Measurements from ENCODE around the gene SIRT3. TPM values are rescaled to one million over a fixed set of nuclear protein-coding genes. Genes with fewer than 3 reads are reported as not detected.

The SIRT3 gene
- total and polyA plus RNA-seq, 4 donors: 9.9 to 17.1 (median 14.6) TPM

DNA sequence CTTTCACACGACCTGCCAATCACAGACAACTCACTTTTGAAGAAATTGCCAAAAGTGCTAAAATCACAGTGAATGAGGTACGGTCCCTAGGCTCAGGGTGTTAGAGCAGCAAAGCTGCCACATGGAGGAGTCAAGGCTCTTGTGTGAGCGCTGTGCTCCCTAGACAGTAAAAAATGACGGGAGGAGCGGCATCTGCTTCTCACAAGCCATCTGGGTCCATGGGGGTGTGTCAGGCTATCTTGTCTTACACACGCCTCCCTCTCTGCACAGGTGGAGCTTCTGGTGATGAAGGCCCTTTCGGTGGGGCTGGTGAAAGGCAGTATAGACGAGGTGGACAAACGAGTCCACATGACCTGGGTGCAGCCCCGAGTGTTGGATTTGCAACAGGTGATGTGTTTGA lies 15.4 kb upstream of the SIRT3 start:
- Histone ChIP-seq H3K9ac (ENCODE audit: low read depth in 1 of 2, low read length in 2 of 2) (no peak overlapping the region), H3K9me3 (ENCODE audit: control insufficient read depth in 4 of 4, low read length in 3 of 4) (no peaks in the 10 kb centered on the region), H3K36me3 (ENCODE audit: control insufficient read depth in 4 of 4, insufficient read depth in 3 of 4, low read depth in 1 of 4, low read length in 3 of 4) (peaks cover 14 to 64% (median 30%) of the 10 kb centered on the region in 4 donors), H3K4me1 (ENCODE audit: control insufficient read depth in 4 of 4, insufficient read depth in 4 of 4, low read length in 3 of 4) (no peaks in the 10 kb centered on the region), H3K4me3 (ENCODE audit: low read depth in 1 of 3, low read length in 3 of 3) (no peak overlapping the region), H3K27ac (ENCODE audit: low read depth in 1 of 2, low read length in 2 of 2) (no peak overlapping the region), H3K27me3 (ENCODE audit: control insufficient read depth in 4 of 4, insufficient read depth in 4 of 4, low read length in 3 of 4) (no peaks in the 10 kb centered on the region)
- TF ChIP-seq ATF3 (IDR thresholded peaks at IDR 0.05): no peak
- no peak for TF ChIP-seq FOXA1 (IDR thresholded peaks at IDR 0.05)
- no peak for TF ChIP-seq HNF4A (conservative IDR thresholded peaks at IDR 0.05)
- no peak for TF ChIP-seq TAF1 (conservative IDR thresholded peaks at IDR 0.05)
- WGBS: 87% methylated on average over 10 of the region's 10 CpGs
- no peak for DNase-seq (ENCODE audit: low spot score)

DNA sequence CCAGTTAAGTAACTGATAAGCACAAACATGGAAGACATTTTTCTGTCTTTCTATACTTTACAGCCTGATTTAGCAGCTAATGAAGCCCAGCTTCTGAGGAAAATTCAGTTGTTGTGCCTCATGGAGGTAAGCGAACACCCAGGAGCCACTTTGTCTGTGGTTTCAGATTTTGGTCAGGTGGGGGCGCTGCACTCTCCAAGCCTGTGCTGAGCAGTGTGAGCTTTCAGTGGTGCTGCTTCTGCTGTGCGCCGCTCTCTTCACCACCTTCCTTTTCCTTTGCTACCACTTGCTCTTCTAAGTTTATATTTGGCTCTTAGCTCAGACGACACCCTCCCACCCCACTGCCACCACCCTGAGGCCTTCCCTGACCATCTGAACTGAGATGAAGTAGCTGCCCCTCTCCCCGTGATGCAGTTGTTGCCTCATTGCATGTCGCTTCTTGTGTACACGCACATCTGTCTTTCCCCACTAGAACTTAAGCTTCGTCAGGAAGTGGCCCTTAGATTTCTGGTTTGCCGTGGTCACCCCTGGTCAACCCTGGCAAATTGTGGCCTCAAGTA lies 14.7 kb upstream of the SIRT3 start:
- Histone ChIP-seq H3K36me3 (ENCODE audit: control insufficient read depth in 4 of 4, insufficient read depth in 3 of 4, low read depth in 1 of 4, low read length in 3 of 4) (peaks cover 18 to 71% (median 33%) of the 10 kb centered on the region in 4 donors), H3K9ac (ENCODE audit: low read depth in 1 of 2, low read length in 2 of 2) (no peak overlapping the region), H3K4me1 (ENCODE audit: control insufficient read depth in 4 of 4, insufficient read depth in 4 of 4, low read length in 3 of 4) (no peaks in the 10 kb centered on the region), H3K27ac (ENCODE audit: low read depth in 1 of 2, low read length in 2 of 2) (no peak overlapping the region), H3K9me3 (ENCODE audit: control insufficient read depth in 4 of 4, low read length in 3 of 4) (no peaks in the 10 kb centered on the region), H3K4me3 (ENCODE audit: low read depth in 1 of 3, low read length in 3 of 3) (no peak overlapping the region), H3K27me3 (ENCODE audit: control insufficient read depth in 4 of 4, insufficient read depth in 4 of 4, low read length in 3 of 4) (no peaks in the 10 kb centered on the region)
- 84% methylated on average over 10 of the region's 10 CpGs for WGBS
- TF ChIP-seq RAD21 (IDR thresholded peaks at IDR 0.05): peak; percentile 74 to 81
- TF ChIP-seq CTCF (IDR thresholded peaks at IDR 0.05; ENCODE audit: low read depth, low read length, missing input control): peak; percentile 56
- TF ChIP-seq TAF1 (conservative IDR thresholded peaks at IDR 0.05): no peak
- no peak for DNase-seq (ENCODE audit: low spot score)

DNA sequence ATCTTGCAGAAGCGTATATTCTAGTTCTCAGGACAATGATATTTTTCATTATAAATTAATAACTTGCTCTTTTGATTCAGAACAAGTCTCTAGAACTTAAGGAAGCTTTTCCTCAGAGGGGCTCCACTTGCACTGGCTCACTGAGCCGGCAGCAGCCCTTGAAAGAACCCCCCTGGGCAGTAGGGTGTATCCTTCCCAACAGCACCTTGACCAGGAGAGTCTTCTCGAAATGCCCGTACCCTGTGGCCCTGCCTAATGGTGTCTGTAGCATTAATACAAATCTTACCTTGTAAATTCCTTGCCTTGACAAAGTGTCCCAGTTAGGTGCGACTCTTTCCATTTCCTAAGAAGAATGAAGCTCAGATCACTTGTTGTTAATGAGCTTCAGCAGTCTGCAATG lies 14.1 kb upstream of the SIRT3 start:
- H3K9me3 ChIP-seq (ENCODE audit: control insufficient read depth in 4 of 4, low read length in 3 of 4): no peaks in the 10 kb centered on the region
- no peak overlapping the region for H3K27ac ChIP-seq (ENCODE audit: low read depth in 1 of 2, low read length in 2 of 2)
- H3K27me3 ChIP-seq (ENCODE audit: control insufficient read depth in 4 of 4, insufficient read depth in 4 of 4, low read length in 3 of 4): no peaks in the 10 kb centered on the region
- no peak overlapping the region for H3K9ac ChIP-seq (ENCODE audit: low read depth in 1 of 2, low read length in 2 of 2)
- H3K4me1 ChIP-seq (ENCODE audit: control insufficient read depth in 4 of 4, insufficient read depth in 4 of 4, low read length in 3 of 4): no peaks in the 10 kb centered on the region
- WGBS: 93% methylated on average over 5 of the region's 5 CpGs
- no peak for DNase-seq (ENCODE audit: low spot score)
- H3K4me3 ChIP-seq (ENCODE audit: low read depth in 1 of 3, low read length in 3 of 3): no peak overlapping the region
- H3K36me3 ChIP-seq (ENCODE audit: control insufficient read depth in 4 of 4, insufficient read depth in 3 of 4, low read depth in 1 of 4, low read length in 3 of 4): peaks cover 18 to 75% (median 35%) of the 10 kb centered on the region in 4 donors
- no peak for TF ChIP-seq FOXA1 (IDR thresholded peaks at IDR 0.05)
- no peak for TF ChIP-seq FOXA2 (IDR thresholded peaks at IDR 0.05)
- no peak for TF ChIP-seq REST (IDR thresholded peaks at IDR 0.05)
- TF ChIP-seq TAF1 (conservative IDR thresholded peaks at IDR 0.05): no peak
- TF ChIP-seq EGR1 (IDR thresholded peaks at IDR 0.05; ENCODE audit: low read depth in 2 of 2): no peak
- TF ChIP-seq ATF3 (IDR thresholded peaks at IDR 0.05): no peak
- no peak for TF ChIP-seq YY1 (IDR thresholded peaks at IDR 0.05)
- TF ChIP-seq GABPA (IDR thresholded peaks at IDR 0.05 in 1 of 2, conservative IDR thresholded peaks at IDR 0.05 in 1 of 2): no peak
- no peak for TF ChIP-seq RXRA (IDR thresholded peaks at IDR 0.05)
- TF ChIP-seq, protein P1, sequence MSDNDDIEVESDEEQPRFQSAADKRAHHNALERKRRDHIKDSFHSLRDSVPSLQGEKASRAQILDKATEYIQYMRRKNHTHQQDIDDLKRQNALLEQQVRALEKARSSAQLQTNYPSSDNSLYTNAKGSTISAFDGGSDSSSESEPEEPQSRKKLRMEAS (IDR thresholded peaks at IDR 0.05): no peak
- TF ChIP-seq SP1 (IDR thresholded peaks at IDR 0.05): no peak
- TF ChIP-seq JUND (IDR thresholded peaks at IDR 0.05): no peak
- TF ChIP-seq, protein P2, sequence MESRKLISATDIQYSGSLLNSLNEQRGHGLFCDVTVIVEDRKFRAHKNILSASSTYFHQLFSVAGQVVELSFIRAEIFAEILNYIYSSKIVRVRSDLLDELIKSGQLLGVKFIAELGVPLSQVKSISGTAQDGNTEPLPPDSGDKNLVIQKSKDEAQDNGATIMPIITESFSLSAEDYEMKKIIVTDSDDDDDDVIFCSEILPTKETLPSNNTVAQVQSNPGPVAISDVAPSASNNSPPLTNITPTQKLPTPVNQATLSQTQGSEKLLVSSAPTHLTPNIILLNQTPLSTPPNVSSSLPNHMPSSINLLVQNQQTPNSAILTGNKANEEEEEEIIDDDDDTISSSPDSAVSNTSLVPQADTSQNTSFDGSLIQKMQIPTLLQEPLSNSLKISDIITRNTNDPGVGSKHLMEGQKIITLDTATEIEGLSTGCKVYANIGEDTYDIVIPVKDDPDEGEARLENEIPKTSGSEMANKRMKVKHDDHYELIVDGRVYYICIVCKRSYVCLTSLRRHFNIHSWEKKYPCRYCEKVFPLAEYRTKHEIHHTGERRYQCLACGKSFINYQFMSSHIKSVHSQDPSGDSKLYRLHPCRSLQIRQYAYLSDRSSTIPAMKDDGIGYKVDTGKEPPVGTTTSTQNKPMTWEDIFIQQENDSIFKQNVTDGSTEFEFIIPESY (IDR thresholded peaks at IDR 0.05): no peak
- no peak for TF ChIP-seq CTCF (IDR thresholded peaks at IDR 0.05; ENCODE audit: low read depth, low read length, missing input control)
- TF ChIP-seq NR2F2 (IDR thresholded peaks at IDR 0.05): no peak
- no peak for TF ChIP-seq RAD21 (IDR thresholded peaks at IDR 0.05)
